Measurements from ENCODE around the gene PPP1R16B.

Gene PPP1R16B

DNA sequence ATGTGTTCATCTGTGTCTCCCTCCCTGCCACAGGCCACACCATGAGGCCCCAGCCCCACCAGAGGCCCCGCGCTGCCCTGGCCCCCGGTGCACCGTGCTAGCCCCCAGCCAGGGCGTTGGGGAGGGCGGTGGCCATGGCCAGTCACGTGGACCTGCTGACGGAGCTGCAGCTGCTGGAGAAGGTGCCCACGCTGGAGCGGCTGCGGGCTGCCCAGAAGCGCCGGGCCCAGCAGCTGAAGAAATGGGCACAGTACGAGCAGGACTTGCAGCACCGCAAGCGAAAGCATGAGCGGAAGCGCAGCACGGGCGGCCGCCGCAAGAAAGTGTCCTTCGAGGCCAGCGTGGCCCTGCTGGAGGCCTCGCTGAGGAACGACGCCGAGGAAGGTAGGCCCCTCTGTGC, 30.3 kb downstream of the PPP1R16B start:
- in situ Hi-C loops (cut with MboI; ENCODE audit: low pct_unique_long_range_greater_than_20kb, low sequenced_read_pairs, unreplicated experiment), result no loop called here
- TF ChIP-seq, protein P1, sequence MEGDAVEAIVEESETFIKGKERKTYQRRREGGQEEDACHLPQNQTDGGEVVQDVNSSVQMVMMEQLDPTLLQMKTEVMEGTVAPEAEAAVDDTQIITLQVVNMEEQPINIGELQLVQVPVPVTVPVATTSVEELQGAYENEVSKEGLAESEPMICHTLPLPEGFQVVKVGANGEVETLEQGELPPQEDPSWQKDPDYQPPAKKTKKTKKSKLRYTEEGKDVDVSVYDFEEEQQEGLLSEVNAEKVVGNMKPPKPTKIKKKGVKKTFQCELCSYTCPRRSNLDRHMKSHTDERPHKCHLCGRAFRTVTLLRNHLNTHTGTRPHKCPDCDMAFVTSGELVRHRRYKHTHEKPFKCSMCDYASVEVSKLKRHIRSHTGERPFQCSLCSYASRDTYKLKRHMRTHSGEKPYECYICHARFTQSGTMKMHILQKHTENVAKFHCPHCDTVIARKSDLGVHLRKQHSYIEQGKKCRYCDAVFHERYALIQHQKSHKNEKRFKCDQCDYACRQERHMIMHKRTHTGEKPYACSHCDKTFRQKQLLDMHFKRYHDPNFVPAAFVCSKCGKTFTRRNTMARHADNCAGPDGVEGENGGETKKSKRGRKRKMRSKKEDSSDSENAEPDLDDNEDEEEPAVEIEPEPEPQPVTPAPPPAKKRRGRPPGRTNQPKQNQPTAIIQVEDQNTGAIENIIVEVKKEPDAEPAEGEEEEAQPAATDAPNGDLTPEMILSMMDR (IDR thresholded peaks at IDR 0.05; ENCODE audit: extremely low read depth, insufficient read depth, missing control alignments), result no peak
- DNase-seq (ENCODE audit: low spot score), result no peak

DNA sequence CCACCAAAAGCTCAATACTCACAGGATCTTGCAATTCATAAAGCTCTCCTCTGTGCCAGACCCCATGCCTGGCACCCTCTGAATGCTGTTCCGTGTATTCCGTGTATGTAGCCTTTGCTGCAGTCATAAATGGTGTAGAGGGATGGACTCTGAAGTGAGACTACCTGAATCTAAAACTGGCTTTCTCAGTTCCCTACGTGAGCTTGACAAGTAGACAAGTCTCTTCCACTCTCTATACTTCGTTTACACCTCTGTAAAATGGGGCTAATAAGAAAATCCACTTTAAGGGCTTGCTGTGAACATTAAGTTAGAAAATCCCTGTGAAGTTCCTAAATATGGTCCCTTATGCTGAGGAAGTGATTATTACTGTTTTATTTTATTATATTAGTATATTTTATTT, 31.5 kb downstream of the PPP1R16B start:
- TF ChIP-seq, protein P1 (IDR thresholded peaks at IDR 0.05; ENCODE audit: extremely low read depth, insufficient read depth, missing control alignments), result no peak
- in situ Hi-C loops (cut with MboI; ENCODE audit: low pct_unique_long_range_greater_than_20kb, low sequenced_read_pairs, unreplicated experiment), result no loop called here
- peak; percentile 56 for DNase-seq (ENCODE audit: low spot score)

DNA sequence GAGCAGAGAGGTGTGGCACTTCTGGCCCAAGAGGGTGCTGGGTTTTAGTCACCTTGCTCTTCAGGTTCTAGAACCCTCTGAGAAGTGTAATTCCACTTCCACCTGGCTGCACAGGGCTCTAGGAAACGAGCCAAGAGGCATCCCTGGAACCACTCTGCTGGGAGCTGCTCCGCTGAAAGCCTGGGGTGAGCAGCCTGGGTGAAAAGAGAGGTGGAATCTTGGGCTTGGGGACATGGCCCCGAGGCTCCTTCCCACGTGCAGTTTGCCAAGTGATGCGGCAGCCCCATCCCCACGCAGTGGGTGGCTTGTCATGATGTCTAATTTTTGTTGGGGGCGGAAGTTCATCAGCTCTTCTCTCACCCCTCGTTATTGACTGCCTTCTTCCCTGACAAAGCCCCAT, 32.8 kb downstream of the PPP1R16B start:
- in situ Hi-C loops (cut with MboI; ENCODE audit: low pct_unique_long_range_greater_than_20kb, low sequenced_read_pairs, unreplicated experiment), result no loop called here
- TF ChIP-seq, protein P1 (IDR thresholded peaks at IDR 0.05; ENCODE audit: extremely low read depth, insufficient read depth, missing control alignments), result no peak
- DNase-seq (ENCODE audit: low spot score), result no peak

DNA sequence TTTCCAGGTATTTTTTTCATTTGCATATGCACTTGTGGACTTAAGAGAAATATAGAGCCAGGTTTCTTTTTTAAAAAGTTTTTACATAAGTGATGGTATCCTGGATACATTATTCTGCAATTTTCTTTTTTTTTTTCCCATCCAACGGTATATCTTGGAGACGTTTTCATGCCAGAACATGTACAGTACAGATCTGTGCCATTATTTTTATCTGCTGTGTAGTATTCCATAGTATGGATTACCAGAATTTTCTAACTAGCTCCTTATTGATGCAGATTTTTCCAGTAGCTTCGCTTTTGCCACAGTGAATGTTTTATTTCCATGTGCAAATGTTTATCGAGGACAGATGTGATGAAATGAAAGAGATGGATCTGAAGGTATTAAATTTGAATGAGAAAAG, 34.1 kb downstream of the PPP1R16B start:
- in situ Hi-C loops (cut with MboI; ENCODE audit: low pct_unique_long_range_greater_than_20kb, low sequenced_read_pairs, unreplicated experiment), result no loop called here
- no peak for DNase-seq (ENCODE audit: low spot score)
- TF ChIP-seq, protein P1 (IDR thresholded peaks at IDR 0.05; ENCODE audit: extremely low read depth, insufficient read depth, missing control alignments), result no peak

DNA sequence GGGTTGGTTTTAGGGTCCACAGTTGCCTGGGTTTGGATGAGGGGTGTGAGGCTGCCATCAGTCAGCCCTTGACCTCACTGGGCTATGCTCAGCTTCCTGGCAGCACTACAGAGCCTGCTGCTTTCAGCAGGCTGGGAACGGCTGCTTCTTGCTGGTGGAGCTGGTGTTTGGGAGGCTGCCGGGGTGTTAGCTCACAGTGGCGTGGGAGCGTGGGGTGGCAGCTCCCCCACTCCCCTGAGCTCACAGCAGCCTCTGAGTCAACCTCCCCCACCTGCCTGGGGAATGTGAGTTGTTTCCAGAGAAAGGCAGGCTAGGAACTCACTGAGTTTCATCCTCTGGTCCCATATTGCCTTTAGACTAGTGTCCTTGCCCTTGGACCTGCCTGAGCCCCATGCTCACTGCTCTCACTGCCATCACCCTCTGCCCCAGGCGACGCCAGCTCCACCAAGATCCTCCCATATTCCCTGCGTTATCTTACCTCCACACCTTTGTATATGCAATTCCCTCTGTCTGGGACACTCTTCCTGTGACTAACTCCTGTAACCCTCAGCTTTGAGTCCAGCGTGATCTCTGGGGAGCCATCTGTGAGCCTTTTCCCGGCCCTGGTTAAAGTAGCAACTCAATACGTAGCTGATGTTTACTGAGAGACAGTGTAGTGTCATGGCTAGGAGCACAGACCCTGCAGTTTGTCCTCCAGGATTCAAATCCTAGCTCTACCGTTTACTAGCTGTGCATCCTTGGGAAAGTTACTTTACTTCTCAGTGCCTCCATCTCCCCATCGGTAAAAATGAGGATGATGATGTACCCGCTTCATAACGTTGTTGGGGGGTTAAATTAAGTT, 34.8 kb downstream of the PPP1R16B start:
- in situ Hi-C loops (cut with MboI; ENCODE audit: low pct_unique_long_range_greater_than_20kb, low sequenced_read_pairs, unreplicated experiment), result no loop called here
- DNase-seq (ENCODE audit: low spot score), result no peak
- TF ChIP-seq, protein P1 (IDR thresholded peaks at IDR 0.05; ENCODE audit: extremely low read depth, insufficient read depth, missing control alignments), result no peak

DNA sequence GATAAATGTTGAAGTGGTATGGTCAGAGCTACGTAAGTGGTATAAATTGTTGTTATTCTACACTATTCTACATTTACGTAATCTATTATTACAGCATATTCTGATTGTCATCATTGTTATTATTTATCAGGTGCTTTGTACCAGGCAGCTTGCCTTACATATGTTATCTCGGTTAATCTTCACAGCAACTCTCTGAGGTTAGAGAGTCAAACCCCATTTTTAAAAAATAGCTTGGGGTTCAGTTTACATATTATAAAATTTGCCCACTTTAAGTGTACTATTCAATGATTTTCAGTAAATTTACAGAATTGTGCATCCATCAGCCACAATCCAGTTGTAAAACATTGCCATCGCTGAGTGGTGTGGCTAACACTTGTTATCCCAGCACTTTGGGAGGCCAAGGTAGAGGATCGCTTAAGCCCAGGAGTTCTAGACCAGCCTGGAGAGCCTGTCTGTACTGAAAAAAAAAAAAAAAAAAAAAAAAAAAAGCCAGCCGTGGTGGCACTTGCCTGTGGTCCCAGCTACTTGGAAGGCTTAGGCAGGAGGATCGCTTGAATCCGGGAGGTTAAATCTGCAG, 35.5 kb downstream of the PPP1R16B start:
- in situ Hi-C loops (cut with MboI; ENCODE audit: low pct_unique_long_range_greater_than_20kb, low sequenced_read_pairs, unreplicated experiment), result no loop called here
- TF ChIP-seq, protein P1 (IDR thresholded peaks at IDR 0.05; ENCODE audit: extremely low read depth, insufficient read depth, missing control alignments), result no peak

More for the DNA sequence above, 35.5 kb downstream of the PPP1R16B start:
- no peak for DNase-seq (ENCODE audit: low spot score)
